KMS-11 (cell line): ENCODE data around the gene CFAP53.

Source experiments
- H2AFZ ChIP-seq: fragments of 200-600 bp; sonication (generic); 2 replicates; pipeline ENCODE4 v1.6.1; 2016; ENCODE audit warnings: antibody characterized with exemption, mixed run types, low read depth
- H3K27ac ChIP-seq: fragments of 200-600 bp; sonication (generic); 2 replicates; pipeline ENCODE4 v1.6.1; 2016; ENCODE audit warnings: mild to moderate bottlenecking, mixed run types
- H3K27me3 ChIP-seq: fragments of 200-600 bp; sonication (generic); 2 replicates; pipeline ENCODE4 v1.6.1; 2017; ENCODE audit warnings: mild to moderate bottlenecking, low read depth, mixed run types, moderate library complexity; ENCODE audit not compliant: insufficient read depth
- H3K36me3 ChIP-seq: fragments of 200-600 bp; sonication (generic); 2 replicates; pipeline ENCODE4 v1.6.1; 2017; ENCODE audit warnings: mild to moderate bottlenecking, mixed run types; ENCODE audit not compliant: insufficient read depth
- H3K4me1 ChIP-seq: fragments of 200-600 bp; sonication (generic); 2 replicates; pipeline ENCODE4 v1.6.1; 2016; ENCODE audit warnings: mild to moderate bottlenecking, low read depth, mixed run types; ENCODE audit not compliant: poor library complexity, severe bottlenecking
- H3K4me2 ChIP-seq: fragments of 200-600 bp; sonication (generic); 2 replicates; pipeline ENCODE4 v1.7.0; 2016; ENCODE audit warnings: mild to moderate bottlenecking, mixed run types
- H3K4me3 ChIP-seq: fragments of 200-600 bp; sonication (generic); IDR thresholded peaks from 2 replicates; pipeline ENCODE4 v1.6.1; 2017; ENCODE audit warnings: low read depth, low read length, mixed read lengths; ENCODE audit not compliant: insufficient read depth
- H3K79me2 ChIP-seq: fragments of 200-600 bp; sonication (generic); 2 replicates; pipeline ENCODE4 v1.6.1; 2016; ENCODE audit warnings: low read depth, mixed run types; ENCODE audit not compliant: insufficient read depth
- H3K9ac ChIP-seq: fragments of 200-600 bp; sonication (generic); 2 replicates; pipeline ENCODE4 v1.6.1; 2016; ENCODE audit warnings: mild to moderate bottlenecking, mixed run types
- H4K20me1 ChIP-seq: fragments of 200-600 bp; sonication (generic); 2 replicates; pipeline ENCODE4 v1.6.1; 2016; ENCODE audit warnings: mild to moderate bottlenecking, mixed run types; ENCODE audit not compliant: insufficient read depth
- CTCF ChIP-seq: fragments of 200-600 bp; sonication (generic); conservative IDR thresholded peaks from 2 replicates; pipeline ENCODE4 v1.6.1; 2017; ENCODE audit warnings: low read depth, mild to moderate bottlenecking, antibody characterized with exemption, low read length, moderate library complexity, mixed read lengths

The CFAP53 gene

GRCh38 chr18:50281972-50282520 lies 15.8 kb upstream of the CFAP53 start:
- Histone ChIP-seq H3K4me1 (peaks cover 32% of the 10 kb centered on the region), H3K36me3 (peaks cover 2% of the 10 kb centered on the region; the same call in 1 of the 2 replicates), H2AFZ (peak overlapping the region; percentile 70), H3K79me2 (peaks cover 41% of the 10 kb centered on the region), H3K4me2 (peak overlapping the region; percentile 98), H3K9ac (peak overlapping the region; percentile 73), H3K27ac (peak overlapping the region; percentile 54), H4K20me1 (no peaks in the 10 kb centered on the region), H3K4me3 (peak overlapping the region; percentile 56), H3K27me3 (no peaks in the 10 kb centered on the region)
- no peak for TF ChIP-seq CTCF

GRCh38 chr18:50281295-50281971 lies 15.1 kb upstream of the CFAP53 start, which contains the start of gene MBD1:
TSS of gene MBD1 (minus strand) at chr18:50281523. CDS start at chr18:50279992, 1,531 bp downstream.
- peaks cover 27% of the 10 kb centered on the region for H3K4me1 ChIP-seq
- H4K20me1 ChIP-seq: no peaks in the 10 kb centered on the region
- H3K79me2 ChIP-seq: peaks cover 35% of the 10 kb centered on the region
- H2AFZ ChIP-seq: peak within 1 kb of the TSS; percentile 70
- H3K27me3 ChIP-seq: no peaks in the 10 kb centered on the region
- peak within 1 kb of the TSS; percentile 73 for H3K9ac ChIP-seq
- peak within 1 kb of the TSS; percentile 98 for H3K4me2 ChIP-seq
- H3K36me3 ChIP-seq: peaks cover 8% of the 10 kb centered on the region; the same call in 1 of the 2 replicates
- peak; percentile 49 for TF ChIP-seq CTCF
- peak within 1 kb of the TSS; percentile 54 for H3K27ac ChIP-seq
- H3K4me3 ChIP-seq: peak within 1 kb of the TSS; percentile 75

GRCh38 chr18:50280707-50281294 lies 14.5 kb upstream of the CFAP53 start:
- Histone ChIP-seq H3K27me3 (no peaks in the 10 kb centered on the region), H3K4me2 (peak overlapping the region; percentile 88), H3K4me3 (peak overlapping the region; percentile 75), H3K4me1 (peaks cover 23% of the 10 kb centered on the region), H3K9ac (peak overlapping the region; percentile 73), H3K27ac (peak overlapping the region; percentile 54), H2AFZ (peak overlapping the region; percentile 70), H3K79me2 (peaks cover 29% of the 10 kb centered on the region), H3K36me3 (peaks cover 13% of the 10 kb centered on the region; the same call in 1 of the 2 replicates), H4K20me1 (no peaks in the 10 kb centered on the region)
- TF ChIP-seq CTCF: no peak

GRCh38 chr18:50279752-50280151 lies 13.5 kb upstream of the CFAP53 start:
- peaks cover 19% of the 10 kb centered on the region; the same call in 1 of the 2 replicates for H3K36me3 ChIP-seq

More at GRCh38 chr18:50279752-50280151, 13.5 kb upstream of the CFAP53 start:
- Histone ChIP-seq H3K9ac (no peak overlapping the region), H3K79me2 (peaks cover 28% of the 10 kb centered on the region), H3K4me1 (peaks cover 23% of the 10 kb centered on the region), H4K20me1 (no peaks in the 10 kb centered on the region), H2AFZ (no peak overlapping the region), H3K27me3 (no peaks in the 10 kb centered on the region), H3K27ac (no peak overlapping the region), H3K4me3 (no peak overlapping the region), H3K4me2 (peak overlapping the region; percentile 88)
- TF ChIP-seq CTCF: no peak
